ENCODE measurements around the gene RAX.

RAX gene

GRCh38 chr18:59273759-59274532 is 692 bp upstream of the RAX start:
- no peaks in the 10 kb centered on the region for H3K9me3 ChIP-seq (ENCODE audit: control insufficient read depth, insufficient read depth, low read length)
- no peak overlapping the region for H3K27ac ChIP-seq (ENCODE audit: low read depth, low read length)
- H3K4me3 ChIP-seq (ENCODE audit: low read depth, low read length): peak overlapping the region; percentile 69
- peaks cover 36% of the 10 kb centered on the region for H3K4me1 ChIP-seq (ENCODE audit: control insufficient read depth, insufficient read depth, low read length)
- H3K36me3 ChIP-seq (ENCODE audit: control insufficient read depth, insufficient read depth, low read length): no peaks in the 10 kb centered on the region
- H3K9ac ChIP-seq (ENCODE audit: low read depth, low read length): no peak overlapping the region
- peaks cover 99% of the 10 kb centered on the region for H3K27me3 ChIP-seq (ENCODE audit: control insufficient read depth, insufficient read depth, low read length)

- peaks cover 99% of the 10 kb centered on the region for H3K27me3 ChIP-seq (ENCODE audit: control insufficient read depth, insufficient read depth, low read length)
- H3K9me3 ChIP-seq (ENCODE audit: control insufficient read depth, insufficient read depth, low read length): no peaks in the 10 kb centered on the region
- no peaks in the 10 kb centered on the region for H3K36me3 ChIP-seq (ENCODE audit: control insufficient read depth, insufficient read depth, low read length)
- no peak overlapping the region for H3K27ac ChIP-seq (ENCODE audit: low read depth, low read length)
- H3K4me3 ChIP-seq (ENCODE audit: low read depth, low read length): peak overlapping the region; percentile 69
- no peak overlapping the region for H3K9ac ChIP-seq (ENCODE audit: low read depth, low read length)
- peaks cover 45% of the 10 kb centered on the region for H3K4me1 ChIP-seq (ENCODE audit: control insufficient read depth, insufficient read depth, low read length)
Observed at GRCh38 chr18:59272221-59272888, 899 bp downstream of the RAX start.

GRCh38 chr18:59271606-59272220 is 1.5 kb downstream of the RAX start:
- Histone ChIP-seq H3K4me3 (ENCODE audit: low read depth, low read length) (peak overlapping the region; percentile 69), H3K27ac (ENCODE audit: low read depth, low read length) (no peak overlapping the region)

GRCh38 chr18:59270689-59271257 is 2.5 kb downstream of the RAX start:
- Histone ChIP-seq H3K27me3 (ENCODE audit: control insufficient read depth, insufficient read depth, low read length) (peaks cover 99% of the 10 kb centered on the region), H3K4me3 (ENCODE audit: low read depth, low read length) (no peak overlapping the region)

More at GRCh38 chr18:59271606-59272220, 1.5 kb downstream of the RAX start:
- H3K36me3 ChIP-seq (ENCODE audit: control insufficient read depth, insufficient read depth, low read length): no peaks in the 10 kb centered on the region
- H3K9me3 ChIP-seq (ENCODE audit: control insufficient read depth, insufficient read depth, low read length): no peaks in the 10 kb centered on the region
- H3K4me1 ChIP-seq (ENCODE audit: control insufficient read depth, insufficient read depth, low read length): peaks cover 47% of the 10 kb centered on the region
- H3K27me3 ChIP-seq (ENCODE audit: control insufficient read depth, insufficient read depth, low read length): peaks cover 99% of the 10 kb centered on the region
- no peak overlapping the region for H3K9ac ChIP-seq (ENCODE audit: low read depth, low read length)

GRCh38 chr18:59269563-59270119 is 3.6 kb downstream of the RAX start:
- Histone ChIP-seq H3K4me3 (ENCODE audit: low read depth, low read length) (peak overlapping the region; percentile 65), H3K27ac (ENCODE audit: low read depth, low read length) (no peak overlapping the region), H3K9ac (ENCODE audit: low read depth, low read length) (no peak overlapping the region), H3K27me3 (ENCODE audit: control insufficient read depth, insufficient read depth, low read length) (peaks cover 99% of the 10 kb centered on the region), H3K36me3 (ENCODE audit: control insufficient read depth, insufficient read depth, low read length) (no peaks in the 10 kb centered on the region), H3K4me1 (ENCODE audit: control insufficient read depth, insufficient read depth, low read length) (peaks cover 38% of the 10 kb centered on the region), H3K9me3 (ENCODE audit: control insufficient read depth, insufficient read depth, low read length) (no peaks in the 10 kb centered on the region)

More at GRCh38 chr18:59270689-59271257, 2.5 kb downstream of the RAX start:
- H3K9ac ChIP-seq (ENCODE audit: low read depth, low read length): no peak overlapping the region
- no peaks in the 10 kb centered on the region for H3K36me3 ChIP-seq (ENCODE audit: control insufficient read depth, insufficient read depth, low read length)
- H3K9me3 ChIP-seq (ENCODE audit: control insufficient read depth, insufficient read depth, low read length): no peaks in the 10 kb centered on the region
- H3K4me1 ChIP-seq (ENCODE audit: control insufficient read depth, insufficient read depth, low read length): peaks cover 40% of the 10 kb centered on the region
- H3K27ac ChIP-seq (ENCODE audit: low read depth, low read length): no peak overlapping the region

GRCh38 chr18:59268721-59269562 is 4.3 kb downstream of the RAX start:
- Histone ChIP-seq H3K27ac (ENCODE audit: low read depth, low read length) (no peak overlapping the region), H3K4me1 (ENCODE audit: control insufficient read depth, insufficient read depth, low read length) (peaks cover 42% of the 10 kb centered on the region), H3K4me3 (ENCODE audit: low read depth, low read length) (peak overlapping the region; percentile 65), H3K27me3 (ENCODE audit: control insufficient read depth, insufficient read depth, low read length) (peaks cover 99% of the 10 kb centered on the region), H3K9me3 (ENCODE audit: control insufficient read depth, insufficient read depth, low read length) (no peaks in the 10 kb centered on the region), H3K36me3 (ENCODE audit: control insufficient read depth, insufficient read depth, low read length) (no peaks in the 10 kb centered on the region), H3K9ac (ENCODE audit: low read depth, low read length) (no peak overlapping the region)

GRCh38 chr18:59268127-59268720 is 5.0 kb downstream of the RAX start:
- H3K4me1 ChIP-seq (ENCODE audit: control insufficient read depth, insufficient read depth, low read length): peaks cover 46% of the 10 kb centered on the region
- H3K36me3 ChIP-seq (ENCODE audit: control insufficient read depth, insufficient read depth, low read length): no peaks in the 10 kb centered on the region
- H3K4me3 ChIP-seq (ENCODE audit: low read depth, low read length): peak overlapping the region; percentile 65
- no peak overlapping the region for H3K9ac ChIP-seq (ENCODE audit: low read depth, low read length)
- peaks cover 99% of the 10 kb centered on the region for H3K27me3 ChIP-seq (ENCODE audit: control insufficient read depth, insufficient read depth, low read length)
- no peaks in the 10 kb centered on the region for H3K9me3 ChIP-seq (ENCODE audit: control insufficient read depth, insufficient read depth, low read length)
- no peak overlapping the region for H3K27ac ChIP-seq (ENCODE audit: low read depth, low read length)

GRCh38 chr18:59267503-59268126 is 5.6 kb downstream of the RAX start:
- peaks cover 99% of the 10 kb centered on the region for H3K27me3 ChIP-seq (ENCODE audit: control insufficient read depth, insufficient read depth, low read length)
- peak overlapping the region; percentile 65 for H3K4me3 ChIP-seq (ENCODE audit: low read depth, low read length)
- peaks cover 46% of the 10 kb centered on the region for H3K4me1 ChIP-seq (ENCODE audit: control insufficient read depth, insufficient read depth, low read length)
- H3K9me3 ChIP-seq (ENCODE audit: control insufficient read depth, insufficient read depth, low read length): no peaks in the 10 kb centered on the region
- H3K27ac ChIP-seq (ENCODE audit: low read depth, low read length): no peak overlapping the region
- H3K36me3 ChIP-seq (ENCODE audit: control insufficient read depth, insufficient read depth, low read length): no peaks in the 10 kb centered on the region
- H3K9ac ChIP-seq (ENCODE audit: low read depth, low read length): no peak overlapping the region

GRCh38 chr18:59266886-59267502 is 6.3 kb downstream of the RAX start:
- Histone ChIP-seq H3K4me1 (ENCODE audit: control insufficient read depth, insufficient read depth, low read length) (peaks cover 46% of the 10 kb centered on the region), H3K36me3 (ENCODE audit: control insufficient read depth, insufficient read depth, low read length) (no peaks in the 10 kb centered on the region), H3K9me3 (ENCODE audit: control insufficient read depth, insufficient read depth, low read length) (no peaks in the 10 kb centered on the region), H3K27me3 (ENCODE audit: control insufficient read depth, insufficient read depth, low read length) (peaks cover 96% of the 10 kb centered on the region), H3K9ac (ENCODE audit: low read depth, low read length) (no peak overlapping the region), H3K4me3 (ENCODE audit: low read depth, low read length) (0 out of 2 replicates have a peak overlapping the region, but pooled peaks have one; percentile 65), H3K27ac (ENCODE audit: low read depth, low read length) (no peak overlapping the region)

Measured in HUES48 (cell line).